HG02642 (cell line): ENCODE data around the gene TBC1D14.
"Not testable (repeated sequence)": the region's sequence is repeated elsewhere in the genome, so short reads cannot be mapped to it uniquely, and the experiment has no call there.

Source experiments
- ATAC-seq: cut with Tn5 transposase; IDR thresholded peaks from one replicate; pipeline ENCODE4 v1.9.1; 2021; ENCODE audit warnings: mild to moderate bottlenecking; ENCODE audit not compliant: unreplicated experiment, poor library complexity

Gene TBC1D14

GRCh38 chr4:6890358-6890757 is 19.3 kb upstream of the TBC1D14 start:
- ATAC-seq: no peak

DNA sequence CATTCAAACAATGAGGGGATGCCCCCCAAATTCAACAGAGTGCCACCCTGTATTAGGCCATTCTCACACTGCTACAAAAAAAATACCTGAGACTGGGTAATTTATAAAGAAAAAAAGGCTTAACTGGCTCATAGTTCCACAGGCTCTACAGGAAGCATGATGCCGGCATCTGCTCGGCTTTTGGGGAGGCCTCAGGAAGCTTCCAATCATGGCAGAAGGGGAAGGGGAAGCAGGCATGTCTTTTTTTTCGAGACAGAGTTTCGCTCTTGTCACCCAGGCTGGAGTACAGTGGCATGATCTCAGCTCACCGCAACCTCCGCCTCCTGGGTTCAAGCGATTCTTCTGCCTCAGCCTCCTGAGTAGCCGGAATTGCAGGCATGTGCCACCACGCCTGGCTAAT is 18.7 kb upstream of the TBC1D14 start:
- not testable (repeated sequence) for ATAC-seq

- ATAC-seq: no peak
Measured at GRCh38 chr4:6891436-6892170, 18.0 kb upstream of the TBC1D14 start.

GRCh38 chr4:6892190-6892908 is 17.3 kb upstream of the TBC1D14 start:
- ATAC-seq: no peak

- ATAC-seq: no peak
Measured at GRCh38 chr4:6892909-6893202, 16.8 kb upstream of the TBC1D14 start.

GRCh38 chr4:6893449-6894085 is 16.1 kb upstream of the TBC1D14 start:
- ATAC-seq: no peak

- no peak for ATAC-seq
Measured at GRCh38 chr4:6894086-6894478, 15.5 kb upstream of the TBC1D14 start.

- no peak for ATAC-seq
Measured at GRCh38 chr4:6894528-6895498, 14.8 kb upstream of the TBC1D14 start.

DNA sequence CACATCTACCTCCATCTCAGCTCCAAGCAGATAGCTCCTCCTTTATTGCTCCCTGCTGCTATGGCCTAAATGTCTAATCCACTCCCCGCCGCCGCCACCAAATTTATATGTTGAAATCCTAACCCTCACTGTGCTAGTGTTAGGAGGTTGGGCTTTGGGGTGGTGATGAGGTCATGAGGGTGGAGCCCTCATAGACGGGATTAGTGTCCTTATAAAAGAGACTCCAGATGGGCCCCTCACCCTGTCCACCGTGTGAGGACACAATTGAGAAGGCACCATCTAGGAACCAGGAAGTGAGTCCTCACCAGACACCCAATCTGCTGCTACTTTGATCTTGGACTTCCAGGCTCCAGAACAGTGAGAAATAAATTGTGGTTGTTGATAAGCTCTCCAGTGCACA is 13.6 kb upstream of the TBC1D14 start:
- ATAC-seq: no peak

- no peak for ATAC-seq
Measured at GRCh38 chr4:6898763-6899162, 10.9 kb upstream of the TBC1D14 start.

DNA sequence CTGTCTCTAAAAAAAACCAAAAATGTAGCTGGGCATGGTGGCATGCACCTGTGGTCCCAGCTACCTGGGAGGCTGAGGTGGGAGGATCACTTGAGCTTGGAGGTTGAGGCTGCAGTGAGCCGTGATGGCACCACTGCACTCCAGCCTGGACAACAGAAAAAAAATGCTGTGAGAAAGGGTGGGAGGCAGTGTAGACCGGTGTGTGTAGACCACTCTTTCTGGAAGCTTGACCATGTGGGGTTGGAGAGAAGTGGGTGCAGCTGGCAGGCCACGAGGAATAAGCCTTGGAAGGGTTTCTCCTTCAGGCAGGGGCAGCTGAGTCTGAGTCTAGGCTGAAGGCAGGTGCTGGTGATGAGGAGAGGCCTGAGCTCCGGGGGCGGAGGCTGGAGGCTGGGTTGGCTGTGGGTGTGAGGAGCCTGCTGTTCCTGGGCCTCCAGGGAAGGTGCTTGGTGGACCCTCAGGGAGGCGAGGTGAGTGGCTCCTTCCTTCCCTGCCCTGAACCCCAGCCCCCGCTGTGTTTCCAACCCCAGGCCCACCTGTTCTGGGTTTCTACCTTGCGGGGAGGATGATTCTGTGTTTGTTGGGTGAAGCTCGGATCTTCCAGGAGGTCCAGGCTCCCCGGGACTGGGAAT is 9.3 kb upstream of the TBC1D14 start:
- ATAC-seq: no peak

- no peak for ATAC-seq
Measured at GRCh38 chr4:6900956-6901355, 8.7 kb upstream of the TBC1D14 start.

- ATAC-seq: no peak
Measured at GRCh38 chr4:6901669-6902317, 7.8 kb upstream of the TBC1D14 start.

DNA sequence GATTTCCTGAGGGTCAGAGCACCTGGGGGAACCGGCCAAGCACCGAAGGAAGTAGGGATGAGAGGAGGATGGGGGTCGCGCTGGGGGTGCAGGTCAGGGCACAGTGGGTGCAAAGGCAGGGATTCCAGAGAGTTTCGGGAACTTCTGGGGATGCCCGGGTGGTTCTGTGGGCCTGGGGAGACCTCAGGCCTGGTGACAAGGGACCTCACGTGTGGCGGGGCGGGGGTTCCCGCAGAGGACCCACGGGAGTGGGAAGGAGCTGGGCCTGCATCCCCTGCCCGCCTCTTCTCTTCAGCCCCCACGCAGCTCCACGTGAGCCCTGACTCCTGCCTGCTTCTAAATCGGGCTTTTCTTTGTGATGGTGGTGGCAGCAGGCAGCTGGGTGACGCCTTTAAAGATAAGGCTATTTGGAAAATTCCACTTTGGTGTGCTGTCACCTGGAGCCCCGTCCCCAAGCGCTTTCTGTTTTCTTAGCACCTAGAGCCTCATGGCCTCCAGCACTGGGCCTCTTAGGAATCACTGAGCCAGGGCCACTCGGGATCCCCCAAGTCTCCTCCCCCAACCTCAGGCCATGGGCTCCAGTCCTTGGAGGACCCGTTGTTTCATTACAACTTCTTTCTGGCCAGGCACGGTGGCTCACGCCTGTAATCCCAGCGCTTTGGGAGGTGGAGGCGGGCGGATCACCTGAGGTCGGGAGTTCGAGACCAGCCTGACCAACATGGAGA is 7.1 kb upstream of the TBC1D14 start:
- no peak for ATAC-seq

GRCh38 chr4:6905516-6906445 is 3.8 kb upstream of the TBC1D14 start:
- ATAC-seq: no peak

- not testable (repeated sequence) for ATAC-seq
Measured at GRCh38 chr4:6906486-6906885, 3.1 kb upstream of the TBC1D14 start.

DNA sequence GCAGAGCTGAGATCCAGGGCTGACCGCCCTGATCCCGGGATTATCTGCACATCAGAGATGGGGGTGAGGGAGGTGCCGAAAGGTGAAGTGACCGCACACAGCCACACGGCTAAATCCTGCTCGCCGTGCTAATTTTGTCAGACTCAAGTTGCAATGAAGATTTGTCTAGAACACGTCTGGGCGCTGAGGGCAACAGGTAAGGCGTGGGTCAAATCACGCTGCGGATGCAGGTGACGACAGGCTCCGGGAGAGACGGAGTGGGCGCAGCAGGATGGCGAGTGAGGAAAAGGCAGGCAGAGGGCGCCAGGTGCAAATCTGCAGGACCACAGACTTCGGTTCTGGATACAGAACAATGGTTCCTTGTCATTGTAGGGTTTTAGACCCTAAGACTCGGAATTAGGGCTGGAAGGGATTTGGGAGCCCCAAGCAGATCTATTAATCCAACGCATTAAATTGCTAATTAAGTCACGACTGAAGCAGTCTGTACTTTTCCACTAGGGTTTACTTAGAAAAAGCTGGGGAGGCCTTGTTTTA is 1.9 kb upstream of the TBC1D14 start:
- no peak for ATAC-seq
